Retinal pigment epithelial cell (primary cell): Measurements from ENCODE around the gene SUGP2.

Experiments used
- DNase-seq: peaks from one replicate; pipeline ENCODE4 v3.0.0-alpha.2; 2010; ENCODE audit warnings: low read depth
- H3K4me3 ChIP-seq: 2 replicates; pipeline ENCODE4 v1.5.1; 2011; ENCODE audit warnings: mild to moderate bottlenecking, low read length, control low read depth, moderate library complexity
- CTCF ChIP-seq: conservative IDR thresholded peaks from 2 replicates; pipeline ENCODE4 v1.5.1; 2011; ENCODE audit warnings: low read depth, low read length, control low read depth, inconsistent platforms

SUGP2 gene

GRCh38 chr19:19010551-19010950, 22.8 kb downstream of the SUGP2 start:
- no peak overlapping the region for H3K4me3 ChIP-seq
- no peak for TF ChIP-seq CTCF
- no peak for DNase-seq

- no peak for DNase-seq
- H3K4me3 ChIP-seq, result no peak overlapping the region
- TF ChIP-seq CTCF, result no peak
Measured at GRCh38 chr19:19009951-19010350, 23.4 kb downstream of the SUGP2 start.

DNA sequence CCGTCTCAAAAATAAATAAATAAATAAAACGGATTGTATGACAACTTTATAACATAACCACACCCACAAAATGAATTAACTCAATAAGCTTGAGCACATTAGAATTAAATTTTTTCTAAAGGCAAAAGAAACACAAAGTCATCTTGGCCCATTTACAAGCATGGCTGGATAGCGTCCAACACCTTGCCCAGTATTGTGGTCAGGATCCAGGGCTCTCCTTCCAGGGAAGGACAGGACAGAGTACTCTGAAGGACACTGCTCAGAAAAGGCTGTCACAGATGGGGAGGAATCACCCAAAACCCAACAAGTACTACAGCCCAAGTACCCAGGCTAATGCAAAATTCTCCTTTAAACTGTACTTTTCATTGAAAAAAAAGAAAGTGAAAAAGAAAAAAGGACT, 27.1 kb downstream of the SUGP2 start:
- no peak overlapping the region for H3K4me3 ChIP-seq
- no peak for DNase-seq
- TF ChIP-seq CTCF, result no peak

DNA sequence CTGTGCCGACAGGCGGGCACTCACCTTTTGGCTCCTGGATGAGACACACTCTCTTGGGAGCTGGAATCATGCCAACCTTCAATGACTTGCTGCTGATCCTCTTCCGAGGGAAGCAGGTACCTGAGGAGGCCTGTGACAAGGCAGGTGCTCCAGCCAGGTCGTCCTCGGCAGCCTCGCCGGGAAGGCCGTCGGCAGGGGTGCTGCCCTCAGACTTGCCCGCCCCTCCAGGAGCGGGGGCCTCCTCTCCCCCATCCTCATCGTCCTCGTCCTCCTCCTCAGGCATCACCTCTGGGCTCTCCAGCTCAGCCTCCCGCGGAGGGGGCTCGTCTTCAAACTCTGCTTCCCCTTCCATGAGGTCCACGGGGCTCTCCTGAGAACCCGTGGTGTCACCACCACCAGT, 29.2 kb downstream of the SUGP2 start:
- no peak for DNase-seq
- H3K4me3 ChIP-seq, result no peak overlapping the region
- no peak for TF ChIP-seq CTCF

- peak; percentile 70 for TF ChIP-seq CTCF
- no peak overlapping the region for H3K4me3 ChIP-seq
- no peak for DNase-seq
Measured at GRCh38 chr19:18999896-19000620, 33.3 kb downstream of the SUGP2 start.

GRCh38 chr19:18999016-18999758, 34.1 kb downstream of the SUGP2 start:
- DNase-seq, result no peak
- no peak for TF ChIP-seq CTCF
- H3K4me3 ChIP-seq, result no peak overlapping the region

GRCh38 chr19:18998276-18998675, 35.0 kb downstream of the SUGP2 start:
- no peak for DNase-seq
- no peak overlapping the region for H3K4me3 ChIP-seq
- TF ChIP-seq CTCF, result no peak
